SK-N-SH (cell line): ENCODE measurements around the gene PUSL1. TPM values are rescaled to one million over a fixed set of nuclear protein-coding genes. Genes with fewer than 3 reads are reported as not detected.

ENCODE experiments used
- CTCF ChIA-PET: fragments of 300-600, 350-600 bp; formaldehyde crosslinking; extraction: SDS; loops from one replicate; lab custom pipeline; 2021; lab: Yijun Ruan, JAX
- POLR2A ChIA-PET: fragments of 350-600 bp; sonication (Branson Sonifier 250); formaldehyde crosslinking; extraction: SDS; loops from one replicate; lab custom pipeline; 2020; ENCODE audit warnings: antibody characterized with exemption, inconsistent platforms; lab: Yijun Ruan, JAX
- DNase-seq: peaks from one replicate; pipeline ENCODE4 v3.0.0; 2012
- H2AFZ ChIP-seq: fragments of 200-600 bp; sonication (generic); 2 replicates; pipeline ENCODE4 v1.8.1; 2016; ENCODE audit warnings: antibody characterized with exemption, mild to moderate bottlenecking, low read depth
- H3F3A ChIP-seq: fragments of 200-600 bp; sonication (generic); replicated peaks from 2 replicates; pipeline ENCODE3; 2016; ENCODE audit warnings: antibody characterized with exemption, mild to moderate bottlenecking; ENCODE audit not compliant: insufficient read depth
- H3K27ac ChIP-seq, 2 experiments: fragments of 200-500 bp in 1 of 2; fragments of 200-600 bp in 1 of 2; sonication (Bioruptor generic) in 1 of 2; sonication (generic), shearing (Covaris generic) in 1 of 2; 2 replicates each; pipeline versions ENCODE4 v1.5.1 to v1.6.1; 2014 to 2016; ENCODE audit warnings: low read depth in 2 of 2, inconsistent platforms in 1 of 2, low read length in 1 of 2, mild to moderate bottlenecking in 1 of 2, mixed read lengths in 1 of 2
- H3K27me3 ChIP-seq: fragments of 200-600 bp; sonication (generic), shearing (Covaris generic); 2 replicates; pipeline ENCODE4 v1.6.1; 2016; ENCODE audit warnings: mixed run types; ENCODE audit not compliant: insufficient read depth
- H3K36me3 ChIP-seq, 2 experiments: fragments of 200-500 bp in 1 of 2; fragments of 200-600 bp in 1 of 2; sonication (Bioruptor generic) in 1 of 2; sonication (generic) in 1 of 2; replicated peaks in 1 of 2; 2 replicates each; pipeline versions ENCODE3 to v1.5.1; 2014 to 2016; ENCODE audit warnings: low read length in 1 of 2, mild to moderate bottlenecking in 1 of 2; ENCODE audit not compliant: insufficient read depth in 2 of 2, control insufficient read depth in 1 of 2
- H3K4me1 ChIP-seq, 2 experiments: fragments of 200-500 bp in 1 of 2; fragments of 200-600 bp in 1 of 2; sonication (Bioruptor generic) in 1 of 2; sonication (generic), shearing (Covaris generic) in 1 of 2; 2 replicates each; pipeline versions ENCODE4 v1.5.1 to v1.6.1; 2014 to 2016; ENCODE audit warnings: low read depth in 1 of 2, low read length in 1 of 2, mixed run types in 1 of 2; ENCODE audit not compliant: insufficient read depth in 2 of 2, control insufficient read depth in 1 of 2
- H3K4me2 ChIP-seq: fragments of 200-600 bp; sonication (generic), shearing (Covaris generic); 2 replicates; pipeline ENCODE4 v1.6.1; 2017; ENCODE audit warnings: mixed run types
- H3K4me3 ChIP-seq, 2 experiments: fragments of 200-500 bp in 1 of 2; fragments of 200-600 bp in 1 of 2; sonication (Bioruptor generic) in 1 of 2; sonication (generic), shearing (Covaris generic) in 1 of 2; 2 replicates each; pipeline versions ENCODE4 v1.5.1 to v1.8.1; 2014 to 2016; ENCODE audit warnings: low read depth in 2 of 2, inconsistent platforms in 1 of 2, low read length in 1 of 2, mild to moderate bottlenecking in 1 of 2, mixed read lengths in 1 of 2, moderate library complexity in 1 of 2
- H3K79me2 ChIP-seq: fragments of 200-600 bp; sonication (generic); 2 replicates; pipeline ENCODE4 v1.8.1; 2017; ENCODE audit warnings: mild to moderate bottlenecking; ENCODE audit not compliant: insufficient read depth
- H3K9ac ChIP-seq: fragments of 200-600 bp; sonication (generic); 2 replicates; pipeline ENCODE4 v1.6.1; 2017; ENCODE audit warnings: mixed run types
- H3K9me2 ChIP-seq: fragments of 200-600 bp; sonication (generic); 2 replicates; pipeline ENCODE4 v1.6.1; 2017; ENCODE audit warnings: mixed run types
- H3K9me3 ChIP-seq: fragments of 200-600 bp; sonication (generic); 2 replicates; pipeline ENCODE4 v1.6.1; 2017; ENCODE audit warnings: mixed run types, mild to moderate bottlenecking, moderate library complexity
- H4K20me1 ChIP-seq: fragments of 200-600 bp; sonication (generic); 2 replicates; pipeline ENCODE4 v1.6.1; 2017; ENCODE audit warnings: mild to moderate bottlenecking, mixed run types; ENCODE audit not compliant: insufficient read depth
- CHD2 ChIP-seq: fragments of 150-350 bp; IDR thresholded peaks from 2 replicates; pipeline ENCODE4 v1.6.1; 2018; ENCODE audit warnings: low read length; ENCODE audit not compliant: partially characterized antibody
- ELF1 ChIP-seq: IDR thresholded peaks from 2 replicates; pipeline ENCODE4 v1.4.0; 2012
- EP300 ChIP-seq, 2 experiments: IDR thresholded peaks; 2 replicates each; pipeline versions ENCODE4 v1.4.0 to v1.6.1; 2012; ENCODE audit warnings: borderline replicate concordance in 1 of 2, low read depth in 1 of 2, low read length in 1 of 2
- EZH2phosphoT487 ChIP-seq: fragments of 200-600 bp; sonication (generic); IDR thresholded peaks from 2 replicates; pipeline ENCODE4 v1.6.1; 2017; ENCODE audit warnings: low read depth, mixed run types, mild to moderate bottlenecking, antibody characterized with exemption, moderate library complexity, borderline replicate concordance
- MXI1 ChIP-seq: IDR thresholded peaks from 2 replicates; pipeline ENCODE4 v1.6.1; 2012; ENCODE audit warnings: mild to moderate bottlenecking, low read depth, low read length, improper control_type of control experiment
- NFIC ChIP-seq: IDR thresholded peaks from 2 replicates; pipeline ENCODE4 v1.4.0; 2012; ENCODE audit warnings: borderline replicate concordance
- POLR2AphosphoS5 ChIP-seq: IDR thresholded peaks from 2 replicates; pipeline ENCODE4 v1.6.1; 2012; ENCODE audit warnings: low read depth, low read length
- RAD21 ChIP-seq: IDR thresholded peaks from 2 replicates; pipeline ENCODE4 v1.6.1; 2012; ENCODE audit warnings: mild to moderate bottlenecking, low read length
- SMC3 ChIP-seq: IDR thresholded peaks from 2 replicates; pipeline ENCODE4 v1.6.1; 2012; ENCODE audit warnings: low read depth, low read length, improper control_type of control experiment
- TEAD4 ChIP-seq: IDR thresholded peaks from 2 replicates; pipeline ENCODE4 v1.4.0; 2012; ENCODE audit warnings: mild to moderate bottlenecking, borderline replicate concordance; ENCODE audit not compliant: insufficient read depth
- USF2 ChIP-seq: fragments of 150-350 bp; IDR thresholded peaks from 2 replicates; pipeline ENCODE4 v1.6.1; 2017; ENCODE audit warnings: antibody characterized with exemption, low read length, low read depth, borderline replicate concordance
- YY1 ChIP-seq: IDR thresholded peaks from 2 replicates; pipeline ENCODE4 v1.4.0; 2012; ENCODE audit warnings: low read depth, mild to moderate bottlenecking
- WGBS: methylation state at CpG from one replicate; pipeline ENCODE4 v1.1.6; 2017; ENCODE audit warnings: low lambda C conversion rate; 5-methylcytosine and 5-hydroxymethylcytosine counted together
- polyA plus RNA-seq, 3 experiments: library from polyadenylated mRNA; depleted of rRNA; stranded (reverse); fragments of >200 nt; gene quantifications; 2 replicates each; pipeline ENCODE4 v1.2.3, GENCODE V29; 2012
- TF ChIP-seq, protein P1 (sequence below): fragments of 150-350 bp; IDR thresholded peaks from 2 replicates; pipeline ENCODE4 v1.6.1; 2016; ENCODE audit warnings: mild to moderate bottlenecking, low read depth, low read length
- TF ChIP-seq, protein P2 (sequence below): fragments of 200-600 bp; sonication (generic); IDR thresholded peaks from 2 replicates; pipeline ENCODE4 v1.6.1; 2017; ENCODE audit warnings: antibody characterized with exemption, mild to moderate bottlenecking, moderate library complexity
- TF ChIP-seq, protein P3 (sequence below): IDR thresholded peaks from 2 replicates; pipeline ENCODE4 v1.4.0; 2012; ENCODE audit warnings: low read depth

The PUSL1 gene
- polyA plus RNA-seq, 1 of the 3 experiments (the other 2 are of a cell fraction): 19.0 TPM

- Histone ChIP-seq H3F3A (peaks cover 7% of the 10 kb centered on the region), H3K4me3 (no peak overlapping the region), H4K20me1 (no peaks in the 10 kb centered on the region), H3K9me2 (no peaks in the 10 kb centered on the region), H3K27ac (peak overlapping the region; percentile 88 to 98), H3K9me3 (no peaks in the 10 kb centered on the region), H2AFZ (0 out of 2 replicates have a peak overlapping the region, but pooled peaks have one; percentile 41), H3K9ac (peak overlapping the region; percentile 67; the same call in 1 of the 2 replicates), H3K36me3 (no peaks in the 10 kb centered on the region), H3K27me3 (no peaks in the 10 kb centered on the region), H3K4me2 (peak overlapping the region; percentile 70), H3K79me2 (no peaks in the 10 kb centered on the region), H3K4me1 (peaks cover 20 to 46% of the 10 kb centered on the region in 2 experiments; a peak in 3 of 4 replicates)
- WGBS: 91% methylated on average over 3 of the region's 6 CpGs
- ChIA-PET CTCF (interaction anchor here (0.8 to 3.6 kb wide), 2 partner anchors 11 to 12 kb away, joined by 4 to 37 read pairs; no protein-coding TSS in a partner anchor), POLR2A (interaction anchor here (0.7 to 1.6 kb wide), 3 partner anchors 10 to 16 kb away, joined by 3 to 6 read pairs (median 3); partner anchors contain the start of gene AURKAIP1)
- TF ChIP-seq TEAD4 (no peak), EP300 (IDR thresholded peaks at IDR 0.05; ENCODE audit: borderline replicate concordance in 1 of 2, low read depth in 1 of 2, low read length in 1 of 2) (no peak), ELF1 (no peak), SMC3 (no peak), EZH2phosphoT487 (no peak), MXI1 (no peak), RAD21 (no peak), USF2 (no peak), NFIC (no peak), YY1 (no peak), CHD2 (no peak), POLR2AphosphoS5 (no peak)
- TF ChIP-seq, protein P1, sequence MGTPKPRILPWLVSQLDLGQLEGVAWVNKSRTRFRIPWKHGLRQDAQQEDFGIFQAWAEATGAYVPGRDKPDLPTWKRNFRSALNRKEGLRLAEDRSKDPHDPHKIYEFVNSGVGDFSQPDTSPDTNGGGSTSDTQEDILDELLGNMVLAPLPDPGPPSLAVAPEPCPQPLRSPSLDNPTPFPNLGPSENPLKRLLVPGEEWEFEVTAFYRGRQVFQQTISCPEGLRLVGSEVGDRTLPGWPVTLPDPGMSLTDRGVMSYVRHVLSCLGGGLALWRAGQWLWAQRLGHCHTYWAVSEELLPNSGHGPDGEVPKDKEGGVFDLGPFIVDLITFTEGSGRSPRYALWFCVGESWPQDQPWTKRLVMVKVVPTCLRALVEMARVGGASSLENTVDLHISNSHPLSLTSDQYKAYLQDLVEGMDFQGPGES: no peak
- TF ChIP-seq, protein P2, sequence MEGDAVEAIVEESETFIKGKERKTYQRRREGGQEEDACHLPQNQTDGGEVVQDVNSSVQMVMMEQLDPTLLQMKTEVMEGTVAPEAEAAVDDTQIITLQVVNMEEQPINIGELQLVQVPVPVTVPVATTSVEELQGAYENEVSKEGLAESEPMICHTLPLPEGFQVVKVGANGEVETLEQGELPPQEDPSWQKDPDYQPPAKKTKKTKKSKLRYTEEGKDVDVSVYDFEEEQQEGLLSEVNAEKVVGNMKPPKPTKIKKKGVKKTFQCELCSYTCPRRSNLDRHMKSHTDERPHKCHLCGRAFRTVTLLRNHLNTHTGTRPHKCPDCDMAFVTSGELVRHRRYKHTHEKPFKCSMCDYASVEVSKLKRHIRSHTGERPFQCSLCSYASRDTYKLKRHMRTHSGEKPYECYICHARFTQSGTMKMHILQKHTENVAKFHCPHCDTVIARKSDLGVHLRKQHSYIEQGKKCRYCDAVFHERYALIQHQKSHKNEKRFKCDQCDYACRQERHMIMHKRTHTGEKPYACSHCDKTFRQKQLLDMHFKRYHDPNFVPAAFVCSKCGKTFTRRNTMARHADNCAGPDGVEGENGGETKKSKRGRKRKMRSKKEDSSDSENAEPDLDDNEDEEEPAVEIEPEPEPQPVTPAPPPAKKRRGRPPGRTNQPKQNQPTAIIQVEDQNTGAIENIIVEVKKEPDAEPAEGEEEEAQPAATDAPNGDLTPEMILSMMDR: no peak
- TF ChIP-seq, protein P3, sequence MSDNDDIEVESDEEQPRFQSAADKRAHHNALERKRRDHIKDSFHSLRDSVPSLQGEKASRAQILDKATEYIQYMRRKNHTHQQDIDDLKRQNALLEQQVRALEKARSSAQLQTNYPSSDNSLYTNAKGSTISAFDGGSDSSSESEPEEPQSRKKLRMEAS: no peak
- DNase-seq: no peak
Measured at GRCh38 chr1:1359308-1359663, 50.9 kb downstream of the PUSL1 start.
